KOPT-K1 (cell line): ENCODE measurements around the gene ST8SIA1.

Source experiments
- H3K27ac ChIP-seq: fragments of 200-600 bp; sonication (generic); 2 replicates; pipeline ENCODE4 v1.5.1; 2016; ENCODE audit warnings: antibody characterized with exemption, mild to moderate bottlenecking, low read depth, low read length; ENCODE audit not compliant: poor library complexity, severe bottlenecking
- H3K36me3 ChIP-seq: fragments of 200-600 bp; sonication (generic); 2 replicates; pipeline ENCODE4 v1.5.1; 2017; ENCODE audit warnings: antibody characterized with exemption, mild to moderate bottlenecking, low read length, moderate library complexity; ENCODE audit not compliant: insufficient read depth
- H3K9me3 ChIP-seq: fragments of 200-600 bp; sonication (generic); 2 replicates; pipeline ENCODE4 v1.5.1; 2017; ENCODE audit warnings: antibody characterized with exemption, low read length, mild to moderate bottlenecking; ENCODE audit not compliant: insufficient read depth, poor library complexity, severe bottlenecking

ST8SIA1 gene

GRCh38 chr12:22215467-22216253 is 118.8 kb downstream of the ST8SIA1 start:
- Histone ChIP-seq H3K9me3 (peaks cover 15% of the 10 kb centered on the region), H3K27ac (no peak overlapping the region), H3K36me3 (no peaks in the 10 kb centered on the region)

- no peaks in the 10 kb centered on the region for H3K36me3 ChIP-seq
- no peak overlapping the region for H3K27ac ChIP-seq
Measured at GRCh38 chr12:22211128-22211527, 123.4 kb downstream of the ST8SIA1 start.

GRCh38 chr12:22209422-22209821 is 125.1 kb downstream of the ST8SIA1 start:
- H3K36me3 ChIP-seq: no peaks in the 10 kb centered on the region
- no peak overlapping the region for H3K27ac ChIP-seq
- peaks cover 16% of the 10 kb centered on the region for H3K9me3 ChIP-seq

More at GRCh38 chr12:22211128-22211527, 123.4 kb downstream of the ST8SIA1 start:
- peaks cover 15% of the 10 kb centered on the region for H3K9me3 ChIP-seq

GRCh38 chr12:22206111-22206728 is 128.3 kb downstream of the ST8SIA1 start:
- H3K9me3 ChIP-seq: peaks cover 14% of the 10 kb centered on the region
- H3K36me3 ChIP-seq: no peaks in the 10 kb centered on the region
- H3K27ac ChIP-seq: no peak overlapping the region

GRCh38 chr12:22204391-22204790 is 130.1 kb downstream of the ST8SIA1 start:
- Histone ChIP-seq H3K27ac (no peak overlapping the region), H3K9me3 (peaks cover 14% of the 10 kb centered on the region), H3K36me3 (no peaks in the 10 kb centered on the region)

GRCh38 chr12:22202847-22203246 is 131.7 kb downstream of the ST8SIA1 start:
- Histone ChIP-seq H3K36me3 (no peaks in the 10 kb centered on the region), H3K27ac (no peak overlapping the region), H3K9me3 (peaks cover 14% of the 10 kb centered on the region)

- no peak overlapping the region for H3K27ac ChIP-seq
- no peaks in the 10 kb centered on the region for H3K36me3 ChIP-seq
- H3K9me3 ChIP-seq: peaks cover 14% of the 10 kb centered on the region
Measured at GRCh38 chr12:22201101-22201500, 133.4 kb downstream of the ST8SIA1 start.

- H3K36me3 ChIP-seq: no peaks in the 10 kb centered on the region
- H3K9me3 ChIP-seq: no peaks in the 10 kb centered on the region
- H3K27ac ChIP-seq: no peak overlapping the region
Measured at GRCh38 chr12:22196236-22196635, 138.3 kb downstream of the ST8SIA1 start.

- Histone ChIP-seq H3K9me3 (no peaks in the 10 kb centered on the region), H3K27ac (no peak overlapping the region), H3K36me3 (no peaks in the 10 kb centered on the region)
Measured at GRCh38 chr12:22190969-22191368, 143.5 kb downstream of the ST8SIA1 start.

- Histone ChIP-seq H3K36me3 (no peaks in the 10 kb centered on the region), H3K9me3 (no peaks in the 10 kb centered on the region), H3K27ac (no peak overlapping the region)
Measured at GRCh38 chr12:22188431-22188830, 146.1 kb downstream of the ST8SIA1 start.

GRCh38 chr12:22180705-22181104 is 153.8 kb downstream of the ST8SIA1 start:
- Histone ChIP-seq H3K27ac (no peak overlapping the region), H3K36me3 (no peaks in the 10 kb centered on the region), H3K9me3 (peaks cover 4% of the 10 kb centered on the region)

GRCh38 chr12:22173177-22173576 is 161.3 kb downstream of the ST8SIA1 start:
- Histone ChIP-seq H3K27ac (no peak overlapping the region), H3K9me3 (no peaks in the 10 kb centered on the region), H3K36me3 (no peaks in the 10 kb centered on the region)

GRCh38 chr12:22172501-22172900 is 162.0 kb downstream of the ST8SIA1 start:
- no peaks in the 10 kb centered on the region for H3K36me3 ChIP-seq
- no peak overlapping the region for H3K27ac ChIP-seq
- H3K9me3 ChIP-seq: no peaks in the 10 kb centered on the region

GRCh38 chr12:22169376-22169775 is 165.1 kb downstream of the ST8SIA1 start:
- H3K9me3 ChIP-seq: no peaks in the 10 kb centered on the region
- peak overlapping the region; percentile 24 for H3K27ac ChIP-seq
- no peaks in the 10 kb centered on the region for H3K36me3 ChIP-seq

GRCh38 chr12:22164139-22164538 is 170.4 kb downstream of the ST8SIA1 start:
- H3K9me3 ChIP-seq: peaks cover 10% of the 10 kb centered on the region
- H3K27ac ChIP-seq: peak overlapping the region; percentile 78
- no peaks in the 10 kb centered on the region for H3K36me3 ChIP-seq

GRCh38 chr12:22163594-22163993 is 170.9 kb downstream of the ST8SIA1 start:
- Histone ChIP-seq H3K9me3 (peaks cover 10% of the 10 kb centered on the region), H3K27ac (peak overlapping the region; percentile 78), H3K36me3 (no peaks in the 10 kb centered on the region)
